ENCODE results near the gene ARAP3. TPM values are rescaled to one million over a fixed set of nuclear protein-coding genes. Genes with fewer than 3 reads are reported as not detected.

The ARAP3 gene
- polyA plus RNA-seq, 1 experiment: 3.5 TPM

GRCh38 chr5:141686648-141687416 is 4.8 kb upstream of the ARAP3 start:
- DNase-seq (ENCODE audit: low read depth, low spot score): no peak
- TF ChIP-seq CTCF (IDR thresholded peaks at IDR 0.05; ENCODE audit: low read depth, low read length): no peak
- no peaks in the 10 kb centered on the region for H3K9me3 ChIP-seq (ENCODE audit: control insufficient read depth, insufficient read depth, low read length)
- POLR2A ChIA-PET: no interaction called here
- H3K27ac ChIP-seq (ENCODE audit: low read depth, low read length): no peak overlapping the region
- CTCF ChIA-PET: interaction anchor here (1.2 to 1.7 kb wide), 4 partner anchors 15 to 274 kb away, joined by 3 to 10 read pairs (median 7); partner anchors contain the start of gene PCDH1
- H3K4me3 ChIP-seq (ENCODE audit: low read depth, low read length): no peak overlapping the region
- H3K27me3 ChIP-seq (ENCODE audit: control insufficient read depth, insufficient read depth, low read length): peaks cover 31% of the 10 kb centered on the region

GRCh38 chr5:141685591-141685990 is 3.6 kb upstream of the ARAP3 start:
- H3K27me3 ChIP-seq (ENCODE audit: control insufficient read depth, insufficient read depth, low read length): peaks cover 21% of the 10 kb centered on the region
- ChIA-PET POLR2A (no interaction called here), CTCF (interaction anchor here (1.2 kb wide), 1 partner anchor 275 kb away, joined by 3 read pairs; no protein-coding TSS in a partner anchor)
- no peak overlapping the region for H3K4me3 ChIP-seq (ENCODE audit: low read depth, low read length)
- TF ChIP-seq CTCF (IDR thresholded peaks at IDR 0.05; ENCODE audit: low read depth, low read length): no peak
- no peak overlapping the region for H3K27ac ChIP-seq (ENCODE audit: low read depth, low read length)
- H3K9me3 ChIP-seq (ENCODE audit: control insufficient read depth, insufficient read depth, low read length): no peaks in the 10 kb centered on the region
- DNase-seq (ENCODE audit: low read depth, low spot score): no peak

- H3K9me3 ChIP-seq (ENCODE audit: control insufficient read depth, insufficient read depth, low read length): no peaks in the 10 kb centered on the region
- ChIA-PET POLR2A (interaction anchor here (0.6 kb wide), 1 partner anchor 363 kb away, joined by 4 read pairs; no protein-coding TSS in a partner anchor), CTCF (interaction anchor here (0.7 to 3.9 kb wide), 7 partner anchors 9 to 284 kb away, joined by 3 to 31 read pairs (median 3); no protein-coding TSS in a partner anchor)
- no peak for DNase-seq (ENCODE audit: low read depth, low spot score)
- no peak overlapping the region for H3K4me3 ChIP-seq (ENCODE audit: low read depth, low read length)
- TF ChIP-seq CTCF (IDR thresholded peaks at IDR 0.05; ENCODE audit: low read depth, low read length): no peak
- peaks cover 3% of the 10 kb centered on the region for H3K27me3 ChIP-seq (ENCODE audit: control insufficient read depth, insufficient read depth, low read length)
- no peak overlapping the region for H3K27ac ChIP-seq (ENCODE audit: low read depth, low read length)
Observed at GRCh38 chr5:141683596-141684141, 1.6 kb upstream of the ARAP3 start.

GRCh38 chr5:141681295-141681694 is 735 bp downstream of the ARAP3 start:
- H3K27me3 ChIP-seq (ENCODE audit: control insufficient read depth, insufficient read depth, low read length): no peaks in the 10 kb centered on the region
- peak overlapping the region; percentile 77 for H3K27ac ChIP-seq (ENCODE audit: low read depth, low read length)
- no peaks in the 10 kb centered on the region for H3K9me3 ChIP-seq (ENCODE audit: control insufficient read depth, insufficient read depth, low read length)
- ChIA-PET CTCF (interaction anchor here (0.6 to 3.9 kb wide), 5 partner anchors 11 to 280 kb away, joined by 4 to 31 read pairs (median 12); no protein-coding TSS in a partner anchor), POLR2A (interaction anchor here (1.0 kb wide), 1 partner anchor 242 kb away, joined by 4 read pairs; the partner anchor contains the start of gene DELE1)
- no peak for DNase-seq (ENCODE audit: low read depth, low spot score)
- TF ChIP-seq CTCF (IDR thresholded peaks at IDR 0.05; ENCODE audit: low read depth, low read length): no peak
- peak overlapping the region; percentile 54 for H3K4me3 ChIP-seq (ENCODE audit: low read depth, low read length)

GRCh38 chr5:141680751-141681201 is 1.3 kb downstream of the ARAP3 start:
- no peaks in the 10 kb centered on the region for H3K27me3 ChIP-seq (ENCODE audit: control insufficient read depth, insufficient read depth, low read length)
- H3K27ac ChIP-seq (ENCODE audit: low read depth, low read length): peak overlapping the region; percentile 77
- no peak for DNase-seq (ENCODE audit: low read depth, low spot score)
- no peaks in the 10 kb centered on the region for H3K9me3 ChIP-seq (ENCODE audit: control insufficient read depth, insufficient read depth, low read length)
- no peak for TF ChIP-seq CTCF (IDR thresholded peaks at IDR 0.05; ENCODE audit: low read depth, low read length)
- peak overlapping the region; percentile 54 for H3K4me3 ChIP-seq (ENCODE audit: low read depth, low read length)
- POLR2A ChIA-PET: no interaction called here
- CTCF ChIA-PET: interaction anchor here (2.8 to 3.9 kb wide), 3 partner anchors 12 to 280 kb away, joined by 12 to 31 read pairs (median 14); no protein-coding TSS in a partner anchor
